Measurements from ENCODE around the gene ANKLE1.

- no peak for TF ChIP-seq CTCF (IDR thresholded peaks at IDR 0.05)
- TF ChIP-seq POLR2A (IDR thresholded peaks at IDR 0.05), result no peak
Measured at GRCh38 chr19:17333611-17334413, 52.1 kb downstream of the ANKLE1 start.
